NCI-H146 (cell line): ENCODE results near the gene ELOB.
"Not testable (repeated sequence)": the region's sequence is repeated elsewhere in the genome, so short reads cannot be mapped to it uniquely, and the experiment has no call there.

ENCODE experiments used
- DNase-seq: peaks from one replicate; lab custom pipeline; 2025; lab: John Stamatoyannopoulos, UW

The ELOB gene

GRCh38 chr16:2745116-2745890 lies 31.8 kb downstream of the ELOB start:
- DNase-seq = no peak

GRCh38 chr16:2744711-2745110 lies 32.4 kb downstream of the ELOB start:
- no peak for DNase-seq

GRCh38 chr16:2743007-2743810 lies 33.9 kb downstream of the ELOB start:
- no peak for DNase-seq

GRCh38 chr16:2742323-2743006 lies 34.6 kb downstream of the ELOB start:
- DNase-seq = no peak

- no peak for DNase-seq
Measured at GRCh38 chr16:2741168-2741567, 35.9 kb downstream of the ELOB start.

GRCh38 chr16:2740476-2740875 lies 36.6 kb downstream of the ELOB start:
- no peak for DNase-seq

GRCh38 chr16:2739625-2740430 lies 37.3 kb downstream of the ELOB start:
- no peak for DNase-seq

- no peak for DNase-seq
Measured at GRCh38 chr16:2738615-2739014, 38.5 kb downstream of the ELOB start.

GRCh38 chr16:2737895-2738418 lies 39.1 kb downstream of the ELOB start:
- no peak for DNase-seq

- no peak for DNase-seq
Measured at GRCh38 chr16:2737238-2737605, 39.9 kb downstream of the ELOB start.

GRCh38 chr16:2736476-2737237 lies 40.4 kb downstream of the ELOB start:
- DNase-seq = no peak

GRCh38 chr16:2734844-2735515 lies 42.1 kb downstream of the ELOB start:
- no peak for DNase-seq

- DNase-seq = no peak
Measured at GRCh38 chr16:2728034-2728433, 49.0 kb downstream of the ELOB start.

GRCh38 chr16:2726923-2727322 lies 50.2 kb downstream of the ELOB start:
- DNase-seq = no peak

GRCh38 chr16:2724816-2725348 lies 52.2 kb downstream of the ELOB start:
- no peak for DNase-seq

GRCh38 chr16:2724088-2724676 lies 52.9 kb downstream of the ELOB start:
- no peak for DNase-seq

- DNase-seq = not testable (repeated sequence)
Measured at GRCh38 chr16:2721634-2722173, 55.4 kb downstream of the ELOB start.
